Upper lobe of left lung (tissue), 4 donors: Measurements from ENCODE around the gene NGB.

Experiments used
- CTCF ChIP-seq, 6 experiments: fragments of 450-650 bp in 4 of 6; fragments of 200-600 bp in 2 of 6; sonication (generic) in 2 of 6; IDR thresholded peaks; one replicate each; pipeline ENCODE4 v1.5.1; 2016 to 2019; ENCODE audit warnings: antibody characterized with exemption in 6 of 6
- POLR2AphosphoS5 ChIP-seq, 2 donors: sonication (generic); formaldehyde crosslinking; IDR thresholded peaks; one replicate each; pipeline ENCODE4 v1.5.1; 2017; ENCODE audit warnings: antibody characterized with exemption in 2 of 2

- TF ChIP-seq CTCF (IDR thresholded peaks at IDR 0.05) (no peak), POLR2AphosphoS5 (IDR thresholded peaks at IDR 0.05) (no peak)
Measured at GRCh38 chr14:77296906-77297305, 25.9 kb upstream of the NGB start.
